Kidney glomerular epithelial cell (primary cell): ENCODE measurements around the gene SLC35B2.
A peak's percentile ranks its signal among the peaks of the same experiment; 100 is the strongest.

Experiments used
- DNase-seq: peaks from one replicate; lab custom pipeline; 2025; lab: John Stamatoyannopoulos, UW

SLC35B2 gene

GRCh38 chr6:44286285-44286565 lies 28.9 kb upstream of the SLC35B2 start:
- no peak for DNase-seq

DNA sequence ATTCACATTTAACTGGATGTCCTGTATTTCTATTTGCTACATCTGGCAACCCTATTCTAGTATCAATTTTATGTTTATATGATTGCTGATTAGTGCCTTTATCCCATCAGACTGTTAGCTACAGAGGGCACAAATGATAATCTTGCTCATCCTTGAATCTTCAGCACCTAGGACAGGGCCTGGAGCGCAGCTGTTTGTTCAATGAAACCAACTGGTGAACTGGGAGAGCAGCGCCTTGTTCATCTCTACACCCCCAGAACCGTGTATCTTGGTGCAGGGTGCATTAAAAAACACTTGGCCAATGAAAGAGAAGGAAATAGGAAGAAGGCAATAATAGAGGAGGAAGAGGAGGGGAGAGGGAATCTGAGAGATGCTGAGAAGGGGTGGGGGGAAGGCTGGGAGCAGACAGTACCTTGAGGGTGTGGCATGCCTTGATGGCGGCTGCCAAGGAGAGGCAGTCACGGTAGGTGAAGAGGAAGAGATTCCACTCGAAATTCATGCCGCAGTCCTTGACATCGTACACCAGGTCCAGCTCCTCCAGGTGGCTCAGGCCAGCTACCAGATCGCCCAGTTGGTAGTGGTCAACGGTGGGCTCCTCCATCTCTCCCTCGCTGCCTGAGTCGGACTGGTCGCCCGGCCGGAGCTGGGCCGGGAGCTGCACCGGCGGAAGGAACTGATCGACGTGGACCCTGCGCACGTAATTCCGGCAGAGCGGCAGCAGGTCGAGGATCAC lies 28.4 kb upstream of the SLC35B2 start:
- peak; percentile 27 for DNase-seq

- no peak for DNase-seq
Measured at GRCh38 chr6:44284867-44285266, 27.5 kb upstream of the SLC35B2 start.

- DNase-seq: no peak
Measured at GRCh38 chr6:44284121-44284520, 26.8 kb upstream of the SLC35B2 start.

- no peak for DNase-seq
Measured at GRCh38 chr6:44278774-44279697, 21.7 kb upstream of the SLC35B2 start.

- DNase-seq: no peak
Measured at GRCh38 chr6:44278315-44278714, 21.0 kb upstream of the SLC35B2 start.

GRCh38 chr6:44277763-44278162 lies 20.4 kb upstream of the SLC35B2 start:
- DNase-seq: no peak

DNA sequence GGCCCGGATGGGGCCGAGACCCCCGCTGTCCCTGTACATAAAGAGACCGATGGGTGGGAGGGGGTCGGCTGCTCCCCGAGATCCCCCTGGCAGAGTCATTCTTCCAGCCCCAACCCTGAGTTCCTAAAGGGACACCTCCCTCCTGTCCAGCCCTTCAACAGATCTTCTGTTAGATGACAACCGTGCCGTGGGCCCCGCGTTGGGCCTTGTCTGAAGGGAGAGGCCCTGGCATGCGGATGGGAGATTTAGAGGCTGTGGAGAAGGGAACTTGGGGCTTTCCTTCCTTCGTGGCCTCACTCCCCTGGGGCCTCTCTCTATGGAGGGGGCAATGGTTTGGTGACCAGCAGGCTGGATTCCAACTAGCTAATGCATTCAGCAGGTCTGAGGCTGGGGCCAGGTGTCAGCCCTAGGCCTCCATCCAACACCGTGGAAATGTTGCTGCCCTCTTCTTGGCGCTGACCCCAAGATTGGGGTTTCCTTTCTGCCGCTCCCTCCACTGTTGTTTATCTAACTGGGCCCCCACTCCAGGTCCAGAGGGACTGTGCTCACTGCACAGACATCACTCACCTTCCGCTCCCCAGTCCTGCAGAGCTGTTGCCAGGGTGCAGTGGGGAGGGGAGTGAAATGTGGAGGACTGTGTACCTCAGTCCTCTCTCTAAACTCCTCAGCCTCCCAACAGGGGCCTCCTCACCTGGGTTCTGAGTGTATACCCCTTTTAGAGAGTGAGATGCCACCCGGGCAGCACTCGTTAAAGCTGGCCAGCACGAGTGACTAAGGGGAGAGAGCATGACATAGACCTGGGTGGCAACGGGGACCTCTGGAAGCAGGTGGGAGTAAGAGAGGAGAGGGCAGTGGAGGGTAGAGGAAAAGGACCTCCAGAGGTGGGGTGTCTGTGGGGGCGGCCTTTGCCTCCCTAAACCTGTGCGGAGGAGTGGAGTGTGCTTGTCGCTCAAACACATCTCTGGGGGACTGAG lies 19.6 kb upstream of the SLC35B2 start:
- no peak for DNase-seq

GRCh38 chr6:44275749-44276648 lies 18.7 kb upstream of the SLC35B2 start:
- no peak for DNase-seq

GRCh38 chr6:44275271-44275748 lies 18.0 kb upstream of the SLC35B2 start:
- no peak for DNase-seq

GRCh38 chr6:44273617-44274016 lies 16.3 kb upstream of the SLC35B2 start:
- no peak for DNase-seq

DNA sequence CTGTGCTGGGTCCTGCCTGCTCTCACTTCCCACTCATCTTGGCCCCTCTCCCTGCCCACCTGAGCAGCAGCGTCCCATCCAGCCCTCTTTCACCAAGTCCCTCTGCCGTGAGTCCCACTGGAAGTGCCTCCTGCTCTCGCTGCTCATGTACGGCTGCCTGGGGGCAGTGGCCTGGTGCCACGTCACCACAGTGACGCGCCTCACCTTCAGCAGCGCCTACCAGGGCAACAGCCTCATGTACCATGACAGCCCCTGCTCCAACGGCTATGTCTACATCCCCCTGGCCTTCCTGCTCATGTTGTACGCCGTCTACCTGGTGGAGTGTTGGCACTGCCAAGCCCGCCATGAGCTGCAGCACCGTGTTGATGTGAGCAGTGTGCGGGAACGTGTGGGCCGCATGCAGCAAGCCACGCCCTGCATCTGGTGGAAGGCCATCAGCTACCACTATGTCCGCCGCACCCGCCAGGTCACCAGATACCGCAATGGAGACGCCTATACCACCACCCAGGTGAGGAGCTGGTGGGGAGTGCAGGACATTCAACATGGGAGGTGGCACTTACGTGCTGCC lies 15.8 kb upstream of the SLC35B2 start:
- DNase-seq: no peak

DNA sequence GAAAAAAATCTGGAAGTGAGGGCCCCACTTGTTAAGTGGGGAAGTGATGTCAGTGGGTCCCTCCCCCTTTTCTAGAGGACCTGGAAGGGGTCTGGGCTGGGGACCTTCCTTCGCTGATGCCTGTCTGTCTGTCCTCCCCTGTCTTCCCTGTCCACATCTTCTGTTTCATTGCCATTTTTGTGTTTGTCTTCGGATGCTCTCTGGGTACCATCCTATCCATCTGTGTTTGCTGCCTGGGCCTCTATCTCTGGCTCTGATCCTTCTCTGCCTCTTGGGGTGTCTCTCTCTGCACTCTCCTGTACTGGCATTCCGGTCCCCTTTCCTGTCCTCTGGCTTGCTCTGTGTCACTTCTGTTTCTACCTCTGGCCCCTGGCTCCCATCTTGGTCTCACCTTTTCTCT lies 15.2 kb upstream of the SLC35B2 start:
- no peak for DNase-seq

DNA sequence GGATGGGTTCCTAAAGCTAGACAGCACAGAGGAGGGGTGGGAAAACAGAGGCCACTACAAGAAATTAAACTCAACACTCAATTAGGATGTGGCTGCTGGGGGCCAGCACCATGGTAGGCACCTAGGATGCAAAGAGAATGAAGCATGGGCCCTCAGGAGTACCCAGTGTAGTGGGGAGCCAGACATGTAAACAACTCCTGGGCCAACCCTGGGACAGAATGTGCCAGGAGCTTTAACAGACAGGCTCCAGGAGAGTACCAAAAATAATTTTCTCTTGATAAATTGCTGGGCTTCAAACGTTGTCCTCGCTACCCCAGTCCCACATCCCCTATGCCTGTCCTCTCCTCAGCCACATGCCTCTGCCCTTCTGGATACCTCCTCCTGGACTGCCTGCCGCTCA lies 14.6 kb upstream of the SLC35B2 start:
- DNase-seq: no peak

- no peak for DNase-seq
Measured at GRCh38 chr6:44271406-44271723, 14.0 kb upstream of the SLC35B2 start.

GRCh38 chr6:44270526-44271405 lies 13.4 kb upstream of the SLC35B2 start:
- DNase-seq: no peak

DNA sequence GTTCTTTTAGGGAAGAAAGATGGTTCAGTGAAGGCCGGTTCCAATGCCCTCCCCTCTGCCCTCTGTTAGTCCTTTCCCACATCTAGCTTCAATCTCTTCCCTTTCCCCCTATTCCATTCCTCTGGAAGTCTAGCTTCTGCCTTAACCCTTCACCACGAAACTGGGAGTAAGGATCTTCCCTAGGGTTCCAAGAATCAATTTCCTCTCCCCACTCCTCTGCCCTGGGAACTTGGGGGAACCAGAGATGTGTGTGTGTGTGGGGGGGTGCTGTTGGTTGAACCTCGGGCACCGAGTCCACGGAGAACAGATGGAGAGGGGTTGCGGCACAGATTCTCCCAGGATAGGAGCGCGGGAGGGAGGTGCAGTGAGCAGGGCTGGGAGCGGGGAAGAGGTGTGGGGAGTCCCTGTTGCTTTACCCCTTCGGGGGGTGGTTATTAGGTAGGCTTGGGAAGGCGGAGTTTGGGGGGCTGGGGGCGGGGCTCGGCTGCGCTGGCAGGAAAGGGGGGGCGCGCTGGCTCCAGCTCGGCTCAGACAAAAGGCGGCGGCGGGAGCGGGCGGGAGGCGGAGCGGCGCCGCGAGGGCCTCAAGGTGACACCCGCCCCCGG lies 12.7 kb upstream of the SLC35B2 start, which contains the start of gene TMEM151B:
TSS of gene TMEM151B (plus strand) at position 530 of the 605 bp plus-strand sequence. CDS start 293 bp downstream, outside the sequence.
- DNase-seq: no peak

DNA sequence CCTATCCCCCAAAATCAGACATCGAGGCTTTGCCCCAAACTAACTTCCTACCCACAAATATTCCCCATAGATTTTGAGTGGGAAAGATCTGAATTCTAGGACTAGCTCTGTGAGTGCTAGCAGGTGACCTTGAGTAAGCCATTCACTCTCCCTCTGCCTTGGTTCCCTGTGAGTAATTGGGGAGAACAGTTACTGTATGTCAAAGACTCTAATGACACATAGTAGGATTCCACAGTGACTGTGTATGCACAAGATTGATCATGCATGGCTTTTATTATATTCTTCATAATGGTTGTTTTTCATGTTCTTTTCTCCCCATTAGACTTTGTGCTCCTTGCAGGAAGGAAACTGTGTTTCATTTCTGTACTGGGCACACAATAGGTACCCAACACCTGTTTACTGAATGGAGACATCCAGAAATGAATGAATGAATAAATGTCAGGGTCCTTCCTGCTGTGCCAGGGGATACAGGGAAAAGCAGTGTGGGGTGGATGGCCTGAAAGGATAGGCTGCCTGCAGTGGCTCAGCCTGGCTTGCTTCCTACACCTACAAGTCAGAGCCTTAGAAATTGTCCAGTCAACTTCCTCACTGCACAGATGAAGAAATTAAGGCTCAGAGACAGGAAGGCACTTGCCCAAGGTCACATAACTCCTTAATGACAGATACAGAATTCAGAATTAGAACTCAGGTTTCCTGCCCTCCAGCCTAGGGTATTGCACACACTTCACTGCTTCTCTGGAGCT lies 12.0 kb upstream of the SLC35B2 start:
- DNase-seq: no peak
